Daoy (cell line): ENCODE data around the gene CHST6. TPM values are rescaled to one million over a fixed set of nuclear protein-coding genes. Genes with fewer than 3 reads are reported as not detected.
"Not testable (repeated sequence)": the region's sequence is repeated elsewhere in the genome, so short reads cannot be mapped to it uniquely, and the experiment has no call there.

Experiments used
- DNase-seq: peaks from one replicate; pipeline ENCODE4 v3.0.0-alpha.2; 2015; ENCODE audit warnings: low read depth
- total RNA-seq: library from RNA; depleted of rRNA; stranded (reverse); fragments of >200 nt; shearing (Covaris generic); gene quantifications from 2 replicates; pipeline ENCODE4 v1.2.3, GENCODE V29; 2014

The CHST6 gene
- total RNA-seq, 1 experiment from 2014 or later, result 0.51 TPM

DNA sequence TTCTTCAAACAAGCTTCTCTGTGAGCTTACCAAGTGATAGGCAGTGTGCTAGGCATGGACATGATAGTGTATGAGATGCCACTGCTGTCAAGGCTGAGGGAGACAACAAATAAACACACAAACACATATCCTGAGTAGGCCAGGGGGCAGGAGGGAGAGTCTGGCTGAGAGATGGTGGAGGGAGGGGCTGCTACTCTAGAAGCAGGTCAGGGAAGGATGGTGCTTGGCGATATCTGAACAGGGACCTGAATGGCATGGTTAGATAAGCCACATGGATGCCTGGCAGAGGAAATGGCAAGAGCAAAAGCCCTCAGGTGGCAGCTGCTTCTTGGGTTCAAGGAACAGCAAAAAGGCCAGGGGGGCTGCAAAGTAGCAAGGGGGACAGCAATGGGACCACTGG lies 8.6 kb upstream of the CHST6 start:
- no peak for DNase-seq

GRCh38 chr16:75502916-75503605 lies 7.8 kb upstream of the CHST6 start:
- DNase-seq, result no peak

DNA sequence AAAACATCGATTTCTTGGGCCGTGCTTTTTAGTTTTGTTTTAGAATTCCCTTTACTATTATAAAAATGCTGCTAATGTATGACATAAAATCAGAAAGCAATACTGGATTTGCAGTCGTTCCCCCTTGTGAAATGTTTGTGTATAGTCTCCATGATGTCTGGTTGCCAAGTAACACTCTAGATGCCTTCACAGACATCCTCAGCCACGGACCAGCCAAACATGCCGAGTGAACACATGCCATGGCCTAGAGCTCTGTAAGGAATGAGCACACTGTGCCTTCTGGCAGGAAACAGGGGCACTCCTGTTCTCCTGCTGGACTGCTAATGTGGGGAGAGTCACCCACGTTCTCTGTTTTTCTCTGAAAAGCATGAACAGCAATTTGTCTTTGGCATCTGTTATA lies 6.6 kb upstream of the CHST6 start:
- DNase-seq, result not testable (repeated sequence)

GRCh38 chr16:75501359-75501758 lies 6.1 kb upstream of the CHST6 start:
- DNase-seq, result no peak

- DNase-seq, result peak; percentile 42
Observed at GRCh38 chr16:75498605-75499322, 3.5 kb upstream of the CHST6 start.

- no peak for DNase-seq
Observed at GRCh38 chr16:75497558-75497957, 2.3 kb upstream of the CHST6 start.

- DNase-seq, result no peak
Observed at GRCh38 chr16:75494661-75495075, 573 bp downstream of the CHST6 start.

DNA sequence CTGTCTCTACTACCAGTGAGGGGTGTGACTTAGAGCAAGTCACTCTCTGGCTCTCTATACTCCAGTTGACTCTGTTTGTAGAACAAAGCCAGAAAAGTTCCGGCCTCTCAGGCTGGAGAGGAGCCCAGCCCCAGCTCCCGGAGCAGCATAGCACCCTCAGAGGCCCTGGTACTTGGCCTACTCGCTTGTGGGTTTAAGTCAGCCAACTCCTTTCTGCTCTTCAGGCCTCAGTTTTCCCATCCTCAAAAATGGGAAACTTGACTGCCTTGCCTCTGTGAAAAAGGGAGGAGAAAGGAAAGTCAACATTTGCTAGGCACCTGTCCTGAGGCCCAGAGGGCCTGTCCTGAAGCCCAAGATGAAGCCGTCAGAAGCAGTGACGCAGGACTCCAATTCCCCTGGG lies 1.1 kb downstream of the CHST6 start:
- no peak for DNase-seq

DNA sequence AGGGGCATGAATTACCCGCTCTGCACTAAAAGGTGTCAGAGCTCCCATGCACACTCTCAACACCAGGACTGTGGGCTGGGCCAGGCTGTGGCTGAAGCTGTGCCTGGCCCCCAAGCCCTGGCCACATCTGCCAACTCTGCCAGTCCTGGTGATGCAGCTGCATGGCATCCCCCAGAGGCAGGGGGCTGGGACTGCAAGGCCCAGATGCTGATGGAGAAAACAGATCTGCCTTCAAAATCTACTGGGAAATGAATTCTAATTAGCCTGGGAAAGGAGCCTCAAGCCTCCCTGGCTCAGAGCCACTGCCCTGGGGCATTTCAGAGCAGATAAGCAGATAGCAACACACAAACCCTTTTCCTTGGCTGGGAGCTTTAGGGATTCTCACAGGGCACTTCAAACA lies 3.4 kb downstream of the CHST6 start:
- DNase-seq, result peak; percentile 47

GRCh38 chr16:75488322-75488721 lies 6.9 kb downstream of the CHST6 start:
- DNase-seq, result no peak

- no peak for DNase-seq
Observed at GRCh38 chr16:75486676-75487313, 8.4 kb downstream of the CHST6 start.

DNA sequence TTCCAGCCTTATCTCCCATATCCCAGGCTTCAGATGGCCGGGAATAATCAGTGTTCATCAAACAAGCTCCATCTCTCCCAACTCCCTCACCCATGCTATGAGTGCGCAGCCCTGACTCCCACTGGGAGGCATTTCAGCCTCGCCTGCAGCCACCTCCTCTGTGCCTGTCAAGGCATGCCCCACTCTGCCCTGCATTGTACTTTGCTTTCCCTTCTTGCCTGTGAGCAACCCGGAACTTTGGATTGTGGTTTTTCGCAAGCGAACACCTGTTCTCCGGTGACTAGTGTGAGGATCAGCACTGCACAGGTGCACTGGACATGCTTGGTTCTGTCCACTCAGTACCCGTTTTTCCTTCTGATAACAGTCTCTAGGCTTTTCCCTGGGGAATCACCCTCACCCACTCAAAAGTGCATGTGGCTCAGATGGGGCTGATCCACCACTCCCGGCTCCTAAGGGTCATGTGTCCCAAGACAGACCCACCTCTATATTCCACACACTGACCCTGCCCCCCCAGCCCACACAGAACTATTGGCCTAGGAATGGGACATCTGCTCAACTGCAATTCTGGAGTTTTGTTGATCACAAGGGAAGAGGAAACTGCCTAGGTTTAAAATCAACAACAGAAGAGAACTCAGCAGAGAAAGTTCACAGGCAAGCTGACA lies 9.1 kb downstream of the CHST6 start:
- no peak for DNase-seq

GRCh38 chr16:75485230-75486013 lies 9.8 kb downstream of the CHST6 start:
- no peak for DNase-seq

DNA sequence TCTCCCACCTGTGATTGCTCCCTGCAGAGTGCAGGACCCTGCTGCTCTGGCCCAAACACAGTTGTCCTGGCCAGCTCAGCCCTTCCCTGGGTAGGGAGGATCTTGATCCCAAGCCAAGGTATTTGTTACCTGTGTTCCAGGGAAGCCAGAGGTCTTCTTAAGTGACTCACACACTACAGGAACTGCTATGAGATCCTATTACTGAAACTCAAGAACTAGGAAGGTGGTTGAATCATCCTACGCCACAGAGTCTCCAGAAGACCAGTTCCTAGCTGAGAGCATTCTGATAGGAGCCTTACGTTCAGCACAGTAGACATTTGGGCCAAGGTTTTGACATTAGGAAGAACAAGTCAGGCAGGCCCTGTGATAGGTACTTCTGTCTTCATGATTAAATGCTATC lies 12.0 kb downstream of the CHST6 start:
- DNase-seq, result peak; percentile 51

GRCh38 chr16:75482434-75483205 lies 12.6 kb downstream of the CHST6 start:
- DNase-seq, result no peak

DNA sequence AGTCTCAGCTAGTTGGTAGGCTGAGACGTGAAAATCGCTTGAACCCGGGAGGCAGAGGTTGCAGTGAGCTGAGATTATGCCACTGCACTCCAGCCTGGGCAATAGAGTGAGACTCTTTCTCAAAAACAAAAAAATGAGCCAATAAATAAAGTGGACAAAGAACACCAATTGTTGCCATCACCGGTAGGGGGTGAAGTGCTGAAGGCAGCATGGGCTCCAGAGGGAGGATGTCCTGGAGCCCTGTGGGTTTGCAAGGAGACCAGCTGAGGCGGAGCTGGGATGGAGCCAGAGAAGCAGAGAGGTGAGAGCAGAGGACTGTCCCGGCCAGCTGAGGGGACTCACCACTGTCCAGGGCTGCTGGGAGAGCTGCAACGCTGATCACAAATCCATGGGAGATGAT lies 13.8 kb downstream of the CHST6 start:
- DNase-seq, result no peak

DNA sequence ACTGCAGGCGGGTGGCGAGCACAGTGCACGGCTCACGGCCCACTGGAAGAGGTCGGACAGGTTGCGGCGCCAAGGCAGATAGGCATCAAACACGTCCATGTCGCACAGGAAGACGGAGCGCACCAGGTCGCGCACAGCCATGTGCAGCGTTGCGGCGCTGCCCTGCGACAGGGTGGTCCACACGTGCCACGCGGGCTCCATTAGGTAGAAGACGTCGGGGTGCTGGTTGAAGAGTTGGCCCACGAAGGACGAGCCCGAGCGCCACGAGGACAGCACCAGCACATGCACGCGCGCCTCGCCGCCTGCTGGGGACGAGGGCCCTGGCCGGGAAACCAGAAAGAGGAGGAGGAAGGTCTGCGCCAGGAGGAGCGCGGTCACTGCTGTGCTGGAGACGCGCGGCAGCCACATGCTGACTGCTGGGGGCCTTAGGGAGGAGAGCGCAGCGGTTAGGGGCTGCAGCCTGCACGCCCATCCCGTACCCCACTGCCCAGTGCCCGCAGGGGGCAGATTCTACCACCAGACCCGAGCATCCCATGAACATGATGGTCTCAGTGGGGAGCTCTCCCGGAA lies 15.7 kb downstream of the CHST6 start:
- DNase-seq, result no peak

- DNase-seq, result no peak
Observed at GRCh38 chr16:75478480-75479345, 16.5 kb downstream of the CHST6 start.

- no peak for DNase-seq
Observed at GRCh38 chr16:75477680-75478473, 17.4 kb downstream of the CHST6 start.
